ENCODE data around the gene RELA.
A peak's percentile ranks its signal among the peaks of the same experiment; 100 is the strongest.

Gene RELA

GRCh38 chr11:65613091-65613928 lies 49.4 kb downstream of the RELA start:
- TF ChIP-seq, protein P1, sequence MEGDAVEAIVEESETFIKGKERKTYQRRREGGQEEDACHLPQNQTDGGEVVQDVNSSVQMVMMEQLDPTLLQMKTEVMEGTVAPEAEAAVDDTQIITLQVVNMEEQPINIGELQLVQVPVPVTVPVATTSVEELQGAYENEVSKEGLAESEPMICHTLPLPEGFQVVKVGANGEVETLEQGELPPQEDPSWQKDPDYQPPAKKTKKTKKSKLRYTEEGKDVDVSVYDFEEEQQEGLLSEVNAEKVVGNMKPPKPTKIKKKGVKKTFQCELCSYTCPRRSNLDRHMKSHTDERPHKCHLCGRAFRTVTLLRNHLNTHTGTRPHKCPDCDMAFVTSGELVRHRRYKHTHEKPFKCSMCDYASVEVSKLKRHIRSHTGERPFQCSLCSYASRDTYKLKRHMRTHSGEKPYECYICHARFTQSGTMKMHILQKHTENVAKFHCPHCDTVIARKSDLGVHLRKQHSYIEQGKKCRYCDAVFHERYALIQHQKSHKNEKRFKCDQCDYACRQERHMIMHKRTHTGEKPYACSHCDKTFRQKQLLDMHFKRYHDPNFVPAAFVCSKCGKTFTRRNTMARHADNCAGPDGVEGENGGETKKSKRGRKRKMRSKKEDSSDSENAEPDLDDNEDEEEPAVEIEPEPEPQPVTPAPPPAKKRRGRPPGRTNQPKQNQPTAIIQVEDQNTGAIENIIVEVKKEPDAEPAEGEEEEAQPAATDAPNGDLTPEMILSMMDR (IDR thresholded peaks at IDR 0.05; ENCODE audit: low read depth, low read length) = no peak
- no peak for TF ChIP-seq EZH2phosphoT487 (IDR thresholded peaks at IDR 0.05; ENCODE audit: low read depth)
- Histone ChIP-seq H2AFZ (ENCODE audit: low read depth, low read length) (no peak overlapping the region), H3K4me1 (ENCODE audit: low read length) (peaks cover 31% of the 10 kb centered on the region), H3K4me3 (ENCODE audit: low read length) (peak overlapping the region; percentile 79), H4K20me1 (ENCODE audit: insufficient read depth, low read length) (peaks cover 13% of the 10 kb centered on the region), H3K36me3 (replicated peaks; ENCODE audit: low read depth, low read length) (peaks cover 23% of the 10 kb centered on the region), H3K4me2 (ENCODE audit: low read length) (peak overlapping the region; percentile 62), H3K9ac (ENCODE audit: low read length) (peak overlapping the region; percentile 92), H3K27ac (ENCODE audit: low read length) (peak overlapping the region; percentile 76), H3K9me3 (ENCODE audit: insufficient read depth, low read length) (no peaks in the 10 kb centered on the region), H3K27me3 (ENCODE audit: low read depth, low read length) (no peaks in the 10 kb centered on the region), H3K79me2 (ENCODE audit: low read length) (peaks cover 72% of the 10 kb centered on the region)

GRCh38 chr11:65612691-65613090 lies 50.0 kb downstream of the RELA start:
- Histone ChIP-seq H3K9me3 (ENCODE audit: insufficient read depth, low read length) (no peaks in the 10 kb centered on the region), H2AFZ (ENCODE audit: low read depth, low read length) (no peak overlapping the region), H3K79me2 (ENCODE audit: low read length) (peaks cover 66% of the 10 kb centered on the region), H3K4me1 (ENCODE audit: low read length) (peaks cover 27% of the 10 kb centered on the region), H3K4me3 (ENCODE audit: low read length) (peak overlapping the region; percentile 79; the same call in 1 of the 2 replicates), H3K9ac (ENCODE audit: low read length) (no peak overlapping the region), H3K4me2 (ENCODE audit: low read length) (peak overlapping the region; percentile 62), H3K27ac (ENCODE audit: low read length) (no peak overlapping the region), H3K27me3 (ENCODE audit: low read depth, low read length) (no peaks in the 10 kb centered on the region), H3K36me3 (replicated peaks; ENCODE audit: low read depth, low read length) (peaks cover 24% of the 10 kb centered on the region), H4K20me1 (ENCODE audit: insufficient read depth, low read length) (peaks cover 13% of the 10 kb centered on the region)
- no peak for TF ChIP-seq EZH2phosphoT487 (IDR thresholded peaks at IDR 0.05; ENCODE audit: low read depth)
- TF ChIP-seq, protein P1 (IDR thresholded peaks at IDR 0.05; ENCODE audit: low read depth, low read length) = no peak

- Histone ChIP-seq H3K27ac (ENCODE audit: low read length) (no peak overlapping the region), H3K4me1 (ENCODE audit: low read length) (peaks cover 20% of the 10 kb centered on the region), H3K36me3 (replicated peaks; ENCODE audit: low read depth, low read length) (peaks cover 24% of the 10 kb centered on the region), H3K79me2 (ENCODE audit: low read length) (peaks cover 59% of the 10 kb centered on the region), H3K4me2 (ENCODE audit: low read length) (no peak overlapping the region), H3K4me3 (ENCODE audit: low read length) (no peak overlapping the region), H4K20me1 (ENCODE audit: insufficient read depth, low read length) (peaks cover 12% of the 10 kb centered on the region), H3K9ac (ENCODE audit: low read length) (no peak overlapping the region), H3K27me3 (ENCODE audit: low read depth, low read length) (no peaks in the 10 kb centered on the region), H3K9me3 (ENCODE audit: insufficient read depth, low read length) (no peaks in the 10 kb centered on the region), H2AFZ (ENCODE audit: low read depth, low read length) (no peak overlapping the region)
- TF ChIP-seq, protein P1 (IDR thresholded peaks at IDR 0.05; ENCODE audit: low read depth, low read length) = no peak
- no peak for TF ChIP-seq EZH2phosphoT487 (IDR thresholded peaks at IDR 0.05; ENCODE audit: low read depth)
Observed at GRCh38 chr11:65611758-65612603, 50.7 kb downstream of the RELA start.
